ENCODE data around the gene NEK2. TPM values are rescaled to one million over a fixed set of nuclear protein-coding genes. Genes with fewer than 3 reads are reported as not detected.

The NEK2 gene
- total and polyA plus RNA-seq, 2 donors (not counting 1 experiment from before 2014, with no cell fraction given): 0.09 TPM; not detected in 1

DNA sequence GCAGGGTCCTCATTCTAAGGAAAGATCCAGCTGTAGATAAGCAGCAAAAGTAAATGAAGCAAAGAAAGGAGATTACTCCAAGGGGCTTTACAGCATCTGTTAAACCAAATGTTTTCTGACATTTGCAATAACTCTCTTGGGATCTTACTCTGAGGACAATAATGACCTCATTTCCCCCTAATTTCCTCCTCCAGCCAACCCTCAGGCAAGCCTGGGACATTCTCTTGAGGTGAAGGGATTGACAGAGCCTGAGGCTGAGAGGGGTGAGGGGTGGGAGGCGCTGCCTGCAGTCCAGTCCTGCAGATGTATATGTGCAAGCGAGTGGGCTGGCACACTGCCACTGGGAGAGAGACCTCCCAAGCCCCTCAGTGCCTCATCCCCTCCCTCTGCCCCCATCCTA lies 40.5 kb upstream of the NEK2 start:
- H4K20me1 ChIP-seq (ENCODE audit: control insufficient read depth, insufficient read depth, low read length, poor library complexity, severe bottlenecking): no peaks in the 10 kb centered on the region
- ChIA-PET CTCF (no interaction called here), POLR2A (no interaction called here)
- Mint-ChIP-seq H3K27ac (no peak overlapping the region), H3K4me3 (no peak overlapping the region), H3K9me3 (ENCODE audit: insufficient read depth) (peaks cover 6% of the 10 kb centered on the region), H3K4me1 (peaks cover 5% of the 10 kb centered on the region), H3K27me3 (no peaks in the 10 kb centered on the region)
- no peak overlapping the region for H3K4me2 ChIP-seq (replicated peaks; ENCODE audit: low read depth, low read length, poor library complexity, severe bottlenecking)
- DNase-seq (no peak), ATAC-seq (ENCODE audit: low read depth) (no peak)
- H2AFZ ChIP-seq (ENCODE audit: insufficient read depth, low read depth, low read length, poor library complexity, severe bottlenecking): no peak overlapping the region
- H3K9ac ChIP-seq (ENCODE audit: low read length): no peak overlapping the region
- no peaks in the 10 kb centered on the region for H3K4me1 ChIP-seq (ENCODE audit: control insufficient read depth in 2 of 2, insufficient read depth in 2 of 2, low read length in 2 of 2)
- TF ChIP-seq EZH2 (IDR thresholded peaks at IDR 0.05; ENCODE audit: borderline replicate concordance, insufficient read depth, low read depth, low read length, poor library complexity, severe bottlenecking): no peak
- TF ChIP-seq, protein P1, sequence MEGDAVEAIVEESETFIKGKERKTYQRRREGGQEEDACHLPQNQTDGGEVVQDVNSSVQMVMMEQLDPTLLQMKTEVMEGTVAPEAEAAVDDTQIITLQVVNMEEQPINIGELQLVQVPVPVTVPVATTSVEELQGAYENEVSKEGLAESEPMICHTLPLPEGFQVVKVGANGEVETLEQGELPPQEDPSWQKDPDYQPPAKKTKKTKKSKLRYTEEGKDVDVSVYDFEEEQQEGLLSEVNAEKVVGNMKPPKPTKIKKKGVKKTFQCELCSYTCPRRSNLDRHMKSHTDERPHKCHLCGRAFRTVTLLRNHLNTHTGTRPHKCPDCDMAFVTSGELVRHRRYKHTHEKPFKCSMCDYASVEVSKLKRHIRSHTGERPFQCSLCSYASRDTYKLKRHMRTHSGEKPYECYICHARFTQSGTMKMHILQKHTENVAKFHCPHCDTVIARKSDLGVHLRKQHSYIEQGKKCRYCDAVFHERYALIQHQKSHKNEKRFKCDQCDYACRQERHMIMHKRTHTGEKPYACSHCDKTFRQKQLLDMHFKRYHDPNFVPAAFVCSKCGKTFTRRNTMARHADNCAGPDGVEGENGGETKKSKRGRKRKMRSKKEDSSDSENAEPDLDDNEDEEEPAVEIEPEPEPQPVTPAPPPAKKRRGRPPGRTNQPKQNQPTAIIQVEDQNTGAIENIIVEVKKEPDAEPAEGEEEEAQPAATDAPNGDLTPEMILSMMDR (IDR thresholded peaks at IDR 0.05): no peak
- WGBS (ENCODE audit: insufficient coverage): 88% methylated on average over 1 of the region's 2 CpGs
- H3K27ac ChIP-seq (ENCODE audit: low read length in 2 of 2): no peak overlapping the region
- no peaks in the 10 kb centered on the region for H3K79me2 ChIP-seq (ENCODE audit: control insufficient read depth, insufficient read depth, low read length)
- no peak overlapping the region for H3K4me3 ChIP-seq (ENCODE audit: control extremely low read depth in 1 of 5, extremely low read depth in 1 of 5, insufficient read depth in 1 of 5, low read depth in 2 of 5, low read length in 4 of 5)
- peaks cover 2 to 9% (median 3%) of the 10 kb centered on the region in 3 donors for H3K9me3 ChIP-seq (ENCODE audit: control extremely low read depth in 1 of 3, control insufficient read depth in 2 of 3, insufficient read depth in 1 of 3, low read length in 2 of 3)
- intact Hi-C loops (cut with micrococcal nuclease): no loop called here
- no peaks in the 10 kb centered on the region for H3K36me3 ChIP-seq (replicated peaks in 1 of 2; ENCODE audit: control extremely low read depth in 1 of 2, control insufficient read depth in 1 of 2, extremely low read depth in 1 of 2, insufficient read depth in 2 of 2, low read length in 1 of 2)
- no peaks in the 10 kb centered on the region for H3K27me3 ChIP-seq (replicated peaks in 1 of 4; ENCODE audit: control extremely low read depth in 1 of 4, control insufficient read depth in 3 of 4, insufficient read depth in 4 of 4, low read length in 3 of 4)

DNA sequence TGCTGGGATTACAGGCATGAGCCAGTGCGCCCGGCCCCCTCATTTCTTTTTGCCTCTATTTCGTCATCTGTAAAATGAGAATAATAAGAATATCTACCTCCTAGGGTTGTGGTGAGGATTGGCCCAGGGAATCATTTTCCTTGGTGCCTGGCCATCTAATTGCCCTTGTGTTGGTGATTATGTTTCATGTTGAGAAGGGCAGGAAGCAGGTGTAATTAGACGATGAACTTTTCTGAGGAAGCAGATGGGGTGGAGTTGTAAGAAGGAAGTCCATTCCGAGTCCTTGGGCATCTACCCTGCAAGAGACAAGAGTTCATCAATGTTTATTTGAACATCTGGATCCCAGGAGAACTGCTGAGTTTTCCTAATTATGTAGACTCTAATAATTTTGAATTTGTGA lies 38.7 kb upstream of the NEK2 start:
- ATAC-seq (ENCODE audit: low read depth) (no peak), DNase-seq (no peak)
- H3K27ac Mint-ChIP-seq: no peak overlapping the region
- Histone ChIP-seq H3K27ac (ENCODE audit: low read length in 2 of 2) (no peak overlapping the region), H3K4me1 (ENCODE audit: control insufficient read depth in 2 of 2, insufficient read depth in 2 of 2, low read length in 2 of 2) (peaks cover 0 to 3% of the 10 kb centered on the region in 2 donors), H3K4me2 (replicated peaks; ENCODE audit: low read depth, low read length, poor library complexity, severe bottlenecking) (no peak overlapping the region), H3K9me3 (ENCODE audit: control extremely low read depth in 1 of 3, control insufficient read depth in 2 of 3, insufficient read depth in 1 of 3, low read length in 2 of 3) (peaks cover 0 to 1% (median under 1%) of the 10 kb centered on the region in 3 donors), H3K27me3 (replicated peaks in 1 of 4; ENCODE audit: control extremely low read depth in 1 of 4, control insufficient read depth in 3 of 4, insufficient read depth in 4 of 4, low read length in 3 of 4) (no peaks in the 10 kb centered on the region), H3K36me3 (replicated peaks in 1 of 2; ENCODE audit: control extremely low read depth in 1 of 2, control insufficient read depth in 1 of 2, extremely low read depth in 1 of 2, insufficient read depth in 2 of 2, low read length in 1 of 2) (no peaks in the 10 kb centered on the region), H4K20me1 (ENCODE audit: control insufficient read depth, insufficient read depth, low read length, poor library complexity, severe bottlenecking) (no peaks in the 10 kb centered on the region), H3K9ac (ENCODE audit: low read length) (no peak overlapping the region), H3K4me3 (ENCODE audit: control extremely low read depth in 1 of 5, extremely low read depth in 1 of 5, insufficient read depth in 1 of 5, low read depth in 2 of 5, low read length in 4 of 5) (no peak overlapping the region), H2AFZ (ENCODE audit: insufficient read depth, low read depth, low read length, poor library complexity, severe bottlenecking) (no peak overlapping the region), H3K79me2 (ENCODE audit: control insufficient read depth, insufficient read depth, low read length) (no peaks in the 10 kb centered on the region)
- H3K4me1 Mint-ChIP-seq: peaks cover 11% of the 10 kb centered on the region
- ChIA-PET POLR2A (no interaction called here), CTCF (interaction anchor here (1.2 kb wide), 1 partner anchor 16 kb away, joined by 4 read pairs; no protein-coding TSS in a partner anchor)
- no peak for TF ChIP-seq EZH2 (IDR thresholded peaks at IDR 0.05; ENCODE audit: borderline replicate concordance, insufficient read depth, low read depth, low read length, poor library complexity, severe bottlenecking)
- TF ChIP-seq, protein P1 (IDR thresholded peaks at IDR 0.05): no peak
- H3K4me3 Mint-ChIP-seq: no peak overlapping the region
- H3K27me3 Mint-ChIP-seq: no peaks in the 10 kb centered on the region
- peaks cover 3% of the 10 kb centered on the region for H3K9me3 Mint-ChIP-seq (ENCODE audit: insufficient read depth)
- intact Hi-C loops (cut with micrococcal nuclease): no loop called here
- WGBS (ENCODE audit: insufficient coverage): 0% methylated on average over 1 of the region's 5 CpGs

Measured in B cell (primary cell).